Measurements from ENCODE around the gene PLA1A.
"Not testable (repeated sequence)": the region's sequence is repeated elsewhere in the genome, so short reads cannot be mapped to it uniquely, and the experiment has no call there.

The PLA1A gene, protein sequence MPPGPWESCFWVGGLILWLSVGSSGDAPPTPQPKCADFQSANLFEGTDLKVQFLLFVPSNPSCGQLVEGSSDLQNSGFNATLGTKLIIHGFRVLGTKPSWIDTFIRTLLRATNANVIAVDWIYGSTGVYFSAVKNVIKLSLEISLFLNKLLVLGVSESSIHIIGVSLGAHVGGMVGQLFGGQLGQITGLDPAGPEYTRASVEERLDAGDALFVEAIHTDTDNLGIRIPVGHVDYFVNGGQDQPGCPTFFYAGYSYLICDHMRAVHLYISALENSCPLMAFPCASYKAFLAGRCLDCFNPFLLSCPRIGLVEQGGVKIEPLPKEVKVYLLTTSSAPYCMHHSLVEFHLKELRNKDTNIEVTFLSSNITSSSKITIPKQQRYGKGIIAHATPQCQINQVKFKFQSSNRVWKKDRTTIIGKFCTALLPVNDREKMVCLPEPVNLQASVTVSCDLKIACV

DNA sequence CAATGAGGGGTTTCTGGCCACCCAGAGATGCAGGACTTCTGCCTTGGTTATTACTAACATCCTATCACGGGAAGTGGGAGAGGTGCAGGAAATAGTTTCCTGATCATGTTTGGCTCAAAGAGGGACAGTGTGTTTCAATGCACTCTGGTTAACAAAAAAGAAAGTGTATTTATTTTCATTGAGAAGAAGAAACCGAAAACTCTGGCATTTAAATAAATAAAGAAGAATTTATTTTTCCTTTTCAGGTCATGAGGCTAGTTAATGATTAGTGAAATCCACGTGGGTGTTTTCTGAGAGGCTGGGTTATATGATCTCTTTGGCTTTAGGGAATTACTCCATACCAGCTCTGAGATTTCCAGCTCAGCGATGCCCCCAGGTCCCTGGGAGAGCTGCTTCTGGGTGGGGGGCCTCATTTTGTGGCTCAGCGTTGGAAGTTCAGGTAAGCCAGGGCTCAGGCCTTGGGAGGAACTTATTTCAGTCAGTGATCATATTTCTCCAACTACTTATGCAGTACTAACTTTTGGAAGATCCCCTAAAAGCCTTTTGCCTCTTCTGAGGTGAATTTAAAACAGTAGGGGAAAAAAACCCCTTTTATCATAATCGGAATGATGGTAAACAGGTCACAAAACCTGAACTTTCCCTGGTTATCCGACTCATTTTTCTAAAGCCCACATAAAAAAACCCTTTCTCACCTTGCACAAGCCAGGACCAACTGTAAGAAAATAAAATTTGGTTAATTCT is at the start of gene PLA1A:
Gene PLA1A (plus strand): TSS at position 338 of the 741 bp plus-strand sequence. CDS start 29 bp downstream, at position 367.
- H3K4me3 ChIP-seq (ENCODE audit: low read depth, low read length): no peak within 1 kb of the TSS
- POLR2A ChIA-PET: no interaction called here

DNA sequence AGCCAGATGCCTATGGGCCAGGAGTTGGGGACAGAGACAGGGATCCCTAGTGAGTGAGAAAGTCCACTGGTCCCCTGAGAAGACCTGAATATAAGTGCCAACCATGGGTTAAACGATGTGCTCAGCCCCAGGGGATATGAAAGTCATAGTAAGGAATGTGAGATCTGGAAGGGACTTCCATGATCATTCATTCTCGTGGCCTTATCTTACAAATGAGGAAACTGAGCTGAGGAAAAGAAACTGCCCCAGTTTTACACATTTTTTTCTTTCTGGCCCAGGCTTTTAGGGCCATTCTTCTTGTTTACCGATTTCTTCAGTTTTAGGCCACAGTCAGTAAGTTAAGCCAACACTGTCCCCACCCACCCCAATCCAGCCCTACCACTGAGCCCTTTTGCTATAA is 49.3 kb upstream of the PLA1A start:
- TF ChIP-seq, protein P1, sequence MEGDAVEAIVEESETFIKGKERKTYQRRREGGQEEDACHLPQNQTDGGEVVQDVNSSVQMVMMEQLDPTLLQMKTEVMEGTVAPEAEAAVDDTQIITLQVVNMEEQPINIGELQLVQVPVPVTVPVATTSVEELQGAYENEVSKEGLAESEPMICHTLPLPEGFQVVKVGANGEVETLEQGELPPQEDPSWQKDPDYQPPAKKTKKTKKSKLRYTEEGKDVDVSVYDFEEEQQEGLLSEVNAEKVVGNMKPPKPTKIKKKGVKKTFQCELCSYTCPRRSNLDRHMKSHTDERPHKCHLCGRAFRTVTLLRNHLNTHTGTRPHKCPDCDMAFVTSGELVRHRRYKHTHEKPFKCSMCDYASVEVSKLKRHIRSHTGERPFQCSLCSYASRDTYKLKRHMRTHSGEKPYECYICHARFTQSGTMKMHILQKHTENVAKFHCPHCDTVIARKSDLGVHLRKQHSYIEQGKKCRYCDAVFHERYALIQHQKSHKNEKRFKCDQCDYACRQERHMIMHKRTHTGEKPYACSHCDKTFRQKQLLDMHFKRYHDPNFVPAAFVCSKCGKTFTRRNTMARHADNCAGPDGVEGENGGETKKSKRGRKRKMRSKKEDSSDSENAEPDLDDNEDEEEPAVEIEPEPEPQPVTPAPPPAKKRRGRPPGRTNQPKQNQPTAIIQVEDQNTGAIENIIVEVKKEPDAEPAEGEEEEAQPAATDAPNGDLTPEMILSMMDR (IDR thresholded peaks at IDR 0.05; ENCODE audit: insufficient read depth, low read length, missing control alignments): no peak
- no peak overlapping the region for H3K4me3 ChIP-seq (ENCODE audit: low read depth, low read length)
- CTCF ChIA-PET: interaction anchor here (1.9 kb wide), 1 partner anchor 11 kb away, joined by 5 read pairs; the partner anchor contains the start of gene CD80
- POLR2A ChIA-PET: no interaction called here
- DNase-seq (ENCODE audit: low read depth, low spot score): no peak

More for the DNA sequence above, at the start of gene PLA1A:
- TF ChIP-seq, protein P1 (IDR thresholded peaks at IDR 0.05; ENCODE audit: insufficient read depth, low read length, missing control alignments): no peak
- CTCF ChIA-PET: no interaction called here
- DNase-seq (ENCODE audit: low read depth, low spot score): no peak

DNA sequence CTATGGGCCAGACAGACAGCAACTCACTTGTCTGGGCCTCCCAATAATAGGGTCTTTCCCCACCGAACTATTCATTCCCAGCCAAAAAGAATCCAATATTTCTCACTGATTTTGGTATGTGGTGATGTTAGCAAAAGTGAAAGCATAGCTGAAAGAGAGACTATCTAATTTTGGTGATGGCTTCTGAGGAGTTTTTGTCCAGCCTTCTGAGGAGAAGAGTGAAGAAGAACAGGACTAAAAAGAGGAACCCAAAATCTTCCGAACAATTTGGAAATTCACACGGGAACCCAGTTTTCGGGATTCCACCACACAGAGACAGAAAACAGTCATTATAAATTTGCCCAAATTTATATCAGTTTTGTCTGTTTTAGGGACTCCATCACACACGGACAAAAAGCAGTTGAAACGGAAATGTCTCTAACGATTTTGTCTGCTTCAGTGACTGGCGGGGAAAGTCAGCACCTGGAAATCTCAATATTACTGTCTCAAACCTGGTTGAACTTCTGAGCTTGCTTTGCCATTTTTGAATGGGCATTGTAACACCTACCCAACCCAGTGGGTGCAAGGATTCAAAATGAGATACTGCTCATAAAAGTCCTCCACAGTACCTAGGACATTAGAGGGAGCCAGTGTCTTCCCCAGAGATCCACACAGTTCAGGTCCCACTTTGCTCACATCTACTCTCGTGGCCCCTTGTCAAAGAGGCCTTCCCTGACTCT is 47.3 kb upstream of the PLA1A start:
- H3K4me3 ChIP-seq (ENCODE audit: low read depth, low read length): no peak overlapping the region
- CTCF ChIA-PET: interaction anchor here (1.4 kb wide), 1 partner anchor 9 kb away, joined by 9 read pairs; the partner anchor contains the start of gene CD80
- TF ChIP-seq, protein P1 (IDR thresholded peaks at IDR 0.05; ENCODE audit: insufficient read depth, low read length, missing control alignments): no peak
- no peak for DNase-seq (ENCODE audit: low read depth, low spot score)
- POLR2A ChIA-PET: no interaction called here

DNA sequence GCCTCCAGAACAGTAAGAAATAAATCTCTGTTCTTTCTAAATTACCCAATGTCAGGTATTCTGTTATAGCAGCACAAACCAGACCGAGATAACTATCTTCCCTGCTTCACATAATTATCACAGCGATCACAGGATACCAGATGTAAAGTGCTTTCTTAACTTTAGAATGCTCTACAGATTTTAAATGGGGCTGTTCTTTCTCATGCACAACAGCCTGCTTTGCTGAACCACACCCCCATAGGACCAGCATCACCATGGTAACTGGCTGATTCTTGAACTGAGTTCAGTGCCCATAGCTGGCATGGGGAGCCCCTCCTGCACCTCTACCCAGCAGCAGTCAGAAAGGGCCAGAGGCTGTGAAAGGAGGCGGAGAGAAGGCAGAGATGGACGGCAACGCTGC is 46.1 kb upstream of the PLA1A start:
- TF ChIP-seq, protein P1 (IDR thresholded peaks at IDR 0.05; ENCODE audit: insufficient read depth, low read length, missing control alignments): no peak
- ChIA-PET POLR2A (no interaction called here), CTCF (no interaction called here)
- H3K4me3 ChIP-seq (ENCODE audit: low read depth, low read length): no peak overlapping the region
- DNase-seq (ENCODE audit: low read depth, low spot score): no peak

- POLR2A ChIA-PET; DNase-seq (ENCODE audit: low read depth, low spot score); CTCF ChIA-PET; H3K4me3 ChIP-seq (ENCODE audit: low read depth, low read length): not testable (repeated sequence)
Observed at GRCh38 chr3:119552928-119553327, 44.8 kb upstream of the PLA1A start.

DNA sequence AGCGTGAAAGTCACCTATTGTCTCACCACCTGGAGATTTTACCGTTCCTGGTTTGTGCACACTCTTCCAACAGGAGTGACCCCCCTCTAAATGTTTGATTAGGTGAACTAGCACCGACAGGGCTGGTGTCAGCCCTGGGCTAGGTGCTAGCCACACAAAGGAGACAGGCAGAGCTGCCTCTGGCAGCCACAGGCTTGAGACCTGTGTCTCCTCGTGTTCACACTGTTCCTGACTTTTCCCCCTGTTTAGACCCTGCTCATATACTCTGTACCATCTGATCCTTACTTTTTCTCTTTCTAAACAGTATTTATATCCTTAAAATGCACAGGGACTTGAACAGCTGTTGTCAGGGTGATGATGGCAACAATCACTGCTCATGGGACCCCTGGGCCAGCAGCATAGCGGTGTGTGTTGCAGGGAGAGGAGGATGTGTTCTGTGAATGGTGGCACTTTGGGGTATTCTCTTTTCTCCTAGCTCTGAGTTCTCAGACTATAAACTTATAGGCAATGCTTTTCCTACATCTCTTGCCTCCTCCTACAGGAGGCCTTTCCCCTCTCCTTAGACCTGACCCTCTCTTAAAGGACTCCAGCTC is 43.8 kb upstream of the PLA1A start:
- TF ChIP-seq, protein P1 (IDR thresholded peaks at IDR 0.05; ENCODE audit: insufficient read depth, low read length, missing control alignments): no peak
- CTCF ChIA-PET: no interaction called here

More for the DNA sequence above, 43.8 kb upstream of the PLA1A start:
- POLR2A ChIA-PET: no interaction called here
- no peak for DNase-seq (ENCODE audit: low read depth, low spot score)
- H3K4me3 ChIP-seq (ENCODE audit: low read depth, low read length): no peak overlapping the region

Data from AG04449 (cell line).